Stimulated activated CD4-positive, alpha-beta T cell treated with anti-CD3 and anti-CD28 coated beads, Interleukin-15, amount 100 ng/mL, for 1 hour (primary cell): ENCODE results near the gene PLEKHA1.

Experiments
- DNase-seq, 2 donors: peaks; one replicate each; pipeline ENCODE4 v3.0.0-alpha.2; 2020; ENCODE audit warnings: low read depth in 1 of 2, low spot score in 1 of 2

The PLEKHA1 gene

DNA sequence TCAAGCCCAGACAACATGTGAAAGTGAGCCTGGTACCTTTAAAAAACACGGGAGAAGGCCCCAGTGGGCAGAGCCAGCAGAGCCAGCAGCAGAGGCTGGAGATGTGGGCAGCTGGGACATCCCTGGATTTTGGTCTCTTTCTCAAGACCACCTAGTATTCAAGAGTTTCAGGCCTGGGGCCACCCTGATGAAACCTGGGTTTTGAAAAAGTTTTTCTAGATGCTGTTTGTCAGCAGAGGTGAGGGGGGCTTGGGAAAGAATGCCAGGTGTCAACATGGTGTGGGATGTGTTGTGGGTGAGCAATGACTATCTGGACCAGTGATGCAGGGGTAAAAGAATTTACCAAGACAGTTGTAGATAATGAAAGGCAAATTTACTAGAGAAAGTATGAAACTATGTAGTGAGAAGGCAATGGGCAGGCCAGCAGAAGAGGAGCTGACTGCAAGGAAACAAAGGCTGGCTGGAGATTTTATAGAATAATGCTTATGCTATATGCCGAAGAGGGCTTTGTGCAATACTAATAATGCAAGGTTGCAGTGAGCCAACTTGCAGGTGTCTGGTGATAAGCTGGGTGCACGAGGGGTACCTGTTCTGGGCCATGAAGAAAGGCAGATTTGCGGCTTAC, 28.1 kb upstream of the PLEKHA1 start:
- no peak for DNase-seq

DNA sequence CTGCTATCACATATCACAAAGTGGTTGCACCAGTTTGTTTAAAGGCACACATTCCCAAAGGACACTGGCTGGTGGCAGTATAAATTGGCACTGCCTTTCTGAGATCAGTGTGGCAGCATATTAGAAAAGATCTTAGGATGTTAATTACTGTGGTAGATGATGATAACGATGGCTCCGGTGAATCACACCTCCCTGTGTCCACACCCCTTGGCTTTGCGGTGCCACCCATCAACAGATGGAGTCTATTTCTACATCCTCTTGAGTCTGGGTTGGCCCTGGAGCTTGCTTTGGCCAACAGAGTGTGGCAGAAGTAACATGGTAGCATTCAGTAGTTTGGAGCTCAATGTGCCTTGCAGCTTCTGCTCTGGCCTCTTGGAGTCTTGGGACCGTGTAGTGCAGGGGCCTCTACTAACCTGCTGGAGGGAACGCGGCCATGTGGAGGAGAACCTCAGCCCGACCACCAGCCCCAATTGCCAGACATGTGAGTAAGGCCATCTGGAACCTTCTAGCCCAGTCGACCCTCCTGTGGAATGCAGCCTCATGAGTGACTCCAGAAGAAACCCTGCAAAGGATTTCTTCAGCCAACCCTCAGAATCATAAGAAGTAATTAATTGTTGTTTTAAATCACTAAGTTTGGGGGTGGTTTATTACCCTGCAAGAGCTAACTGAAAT, 27.2 kb upstream of the PLEKHA1 start:
- DNase-seq: no peak

DNA sequence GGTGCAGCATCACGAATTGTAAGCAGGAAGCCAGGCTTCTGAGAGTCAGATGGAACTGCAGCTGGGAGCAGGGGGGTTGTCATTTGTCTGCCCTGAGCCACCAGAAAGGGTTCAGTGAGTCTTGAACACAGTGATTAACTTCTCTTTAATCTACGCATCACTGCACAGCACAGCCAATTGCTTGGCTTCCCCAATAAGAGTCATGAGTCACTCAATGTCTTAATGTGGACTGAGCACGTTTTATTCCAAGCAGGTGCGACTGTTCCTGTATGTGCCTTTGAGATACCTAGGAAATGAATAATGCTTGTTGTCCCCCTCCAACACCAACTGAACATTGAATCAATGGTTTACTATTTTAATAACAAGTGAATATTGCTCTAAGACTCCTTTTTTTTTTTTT, 26.0 kb upstream of the PLEKHA1 start:
- DNase-seq: no peak

- DNase-seq: no peak
Measured at GRCh38 chr10:122348935-122349361, 25.6 kb upstream of the PLEKHA1 start.

GRCh38 chr10:122349758-122350369, 24.6 kb upstream of the PLEKHA1 start:
- no peak for DNase-seq

DNA sequence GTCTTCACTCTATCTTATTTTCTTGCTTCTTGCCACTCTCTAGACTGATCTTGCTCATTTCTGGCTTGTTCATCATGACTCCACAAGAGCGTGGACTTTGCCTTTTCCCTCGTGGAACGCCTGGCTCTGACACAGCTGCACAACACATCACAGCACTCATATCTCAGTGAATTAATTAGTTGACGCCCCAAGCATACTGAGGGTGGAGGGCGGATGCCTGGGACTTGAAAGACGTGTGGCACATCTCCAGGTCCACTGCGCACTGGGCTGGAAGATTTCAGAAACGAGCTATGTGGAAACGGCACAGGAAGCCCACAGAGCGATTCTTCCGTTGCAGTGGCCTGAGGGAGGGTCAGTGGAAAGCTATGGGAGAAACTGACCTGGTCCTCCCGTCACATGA, 23.6 kb upstream of the PLEKHA1 start:
- no peak for DNase-seq

GRCh38 chr10:122352817-122353525, 21.5 kb upstream of the PLEKHA1 start:
- no peak for DNase-seq

DNA sequence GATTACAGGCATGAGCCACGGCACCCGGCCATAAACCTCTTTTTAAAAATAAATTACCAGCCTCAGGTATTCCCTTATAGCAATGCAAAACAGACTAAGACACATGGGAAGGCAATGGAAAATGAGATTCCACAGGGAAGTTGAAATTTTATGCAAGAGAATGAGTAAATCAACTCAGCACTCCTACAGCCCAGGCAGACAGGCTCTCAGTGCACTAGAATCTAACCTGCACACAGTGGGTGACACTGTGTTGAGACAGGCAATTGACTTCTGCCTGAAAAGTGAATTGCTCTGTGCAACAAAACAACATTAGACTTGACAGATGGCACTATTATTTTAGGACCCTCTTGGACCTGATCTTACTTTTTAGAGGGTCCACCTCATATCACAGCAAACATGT, 20.1 kb upstream of the PLEKHA1 start:
- no peak for DNase-seq

DNA sequence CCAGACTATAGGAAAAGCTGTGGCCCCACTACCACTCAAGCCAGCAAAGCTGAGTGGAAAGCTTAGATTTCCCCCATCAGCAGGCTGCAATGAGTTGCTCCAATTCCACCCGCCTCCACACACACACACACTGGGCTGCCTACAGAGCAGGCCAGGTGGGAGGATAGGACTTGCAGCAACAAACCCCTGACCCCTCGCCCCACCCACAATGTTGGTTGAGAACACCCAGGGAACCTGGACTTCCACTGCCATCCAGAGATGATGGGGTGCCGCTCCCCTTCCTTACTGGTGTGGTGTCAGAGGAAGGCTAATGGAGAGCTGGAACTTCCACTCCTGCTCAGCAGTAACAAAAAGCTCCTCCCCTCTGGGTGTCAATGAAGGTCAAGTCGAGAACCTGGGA, 16.8 kb upstream of the PLEKHA1 start:
- no peak for DNase-seq

GRCh38 chr10:122359621-122360020, 14.9 kb upstream of the PLEKHA1 start:
- DNase-seq: no peak

GRCh38 chr10:122361046-122361445, 13.5 kb upstream of the PLEKHA1 start:
- no peak for DNase-seq

GRCh38 chr10:122362031-122362592, 12.4 kb upstream of the PLEKHA1 start:
- no peak for DNase-seq

DNA sequence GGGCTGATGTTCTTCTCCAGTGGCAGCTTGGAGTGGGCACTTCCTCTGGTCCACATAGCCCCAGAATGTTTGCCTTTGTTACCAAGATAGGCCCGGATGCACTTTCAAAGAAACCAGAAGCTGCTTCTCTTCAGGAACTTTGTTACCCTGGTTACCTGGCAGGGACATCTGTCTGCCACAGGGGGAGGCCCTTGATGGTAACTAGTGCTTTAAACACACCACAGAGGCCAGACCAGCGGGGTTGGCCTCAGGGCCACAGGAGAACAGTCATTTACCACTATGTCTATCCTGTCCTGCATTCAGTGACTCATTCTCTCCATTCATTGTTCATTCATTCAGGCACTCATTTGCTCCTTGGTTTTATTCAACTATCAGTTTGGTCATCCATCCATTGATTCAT, 11.9 kb upstream of the PLEKHA1 start:
- no peak for DNase-seq

DNA sequence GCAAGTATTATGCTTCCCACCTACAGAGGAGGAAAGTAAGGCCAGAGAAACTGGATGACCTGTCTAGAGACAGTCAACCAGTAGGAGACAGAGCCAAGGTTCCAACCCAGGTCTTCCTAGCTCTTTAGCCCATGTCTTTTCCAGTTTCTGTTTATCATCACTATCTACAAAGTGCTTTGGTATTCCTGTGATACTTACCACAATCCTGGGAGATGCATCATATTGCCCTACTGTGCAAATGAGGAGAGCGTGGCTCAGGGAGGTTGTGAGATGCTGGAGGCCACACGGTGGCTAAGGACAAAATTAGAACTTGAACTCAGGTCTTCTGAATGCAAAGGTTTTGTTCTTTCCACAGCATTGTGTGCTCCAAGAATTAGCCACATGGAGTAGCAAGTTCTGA, 11.2 kb upstream of the PLEKHA1 start:
- no peak for DNase-seq

GRCh38 chr10:122363722-122364463, 10.6 kb upstream of the PLEKHA1 start:
- DNase-seq: no peak

GRCh38 chr10:122368502-122369254, 5.8 kb upstream of the PLEKHA1 start:
- DNase-seq: no peak

GRCh38 chr10:122373108-122373507, 1.4 kb upstream of the PLEKHA1 start:
- no peak for DNase-seq

GRCh38 chr10:122373721-122374120, 787 bp upstream of the PLEKHA1 start:
- no peak for DNase-seq

DNA sequence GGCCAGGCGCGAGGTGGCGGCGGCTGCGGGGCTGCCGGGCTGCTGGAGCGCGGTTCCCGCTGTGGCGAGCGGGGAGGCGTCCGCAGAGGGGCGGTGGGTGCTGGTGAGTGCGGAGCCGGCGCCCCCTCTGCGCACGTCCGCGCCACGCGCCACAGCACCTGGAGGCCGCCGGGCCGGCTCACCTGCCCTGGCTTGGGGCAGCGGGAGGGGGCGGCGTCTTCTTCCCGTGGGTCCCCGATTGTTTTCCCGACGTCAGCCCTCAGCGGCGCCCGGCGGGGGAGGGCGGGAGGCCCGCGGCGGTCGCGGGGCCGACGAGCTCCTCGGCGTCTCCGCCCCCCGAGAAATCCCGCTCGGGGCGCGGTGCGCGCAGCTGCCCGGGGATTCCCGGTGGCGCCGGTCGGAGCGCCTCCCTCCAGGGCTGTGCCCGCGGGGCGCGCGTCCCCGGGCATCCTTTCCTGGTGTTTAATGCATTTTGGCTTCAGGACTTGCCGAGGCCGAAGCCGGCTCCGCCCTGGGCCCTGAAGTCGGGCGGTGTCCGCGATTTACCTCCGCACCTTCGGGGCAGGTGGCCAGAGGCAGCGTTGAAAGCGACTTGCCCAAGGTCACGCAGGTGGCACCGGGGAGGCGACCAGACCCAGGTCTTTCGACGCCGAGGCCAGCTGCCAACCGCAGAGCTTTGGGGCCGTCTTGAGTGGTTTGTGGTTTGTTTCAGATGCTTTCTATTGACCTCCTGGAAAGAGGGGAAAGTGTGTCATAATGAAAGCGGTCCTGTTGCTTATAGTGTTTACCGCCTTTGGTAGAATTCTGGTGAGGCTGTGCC, 561 bp downstream of the PLEKHA1 start:
- peak; percentile 55 to 61 for DNase-seq
